ENCODE results near the gene TECTA. TPM values are rescaled to one million over a fixed set of nuclear protein-coding genes. Genes with fewer than 3 reads are reported as not detected.

The TECTA gene
- total RNA-seq, 2 experiments from 2014 or later: 0.23 to 0.30 TPM

GRCh38 chr11:121123496-121124069 is 22.5 kb downstream of the TECTA start:
- DNase-seq: no peak
- ATAC-seq (ENCODE audit: low read depth): no peak
- H3K27ac Mint-ChIP-seq: no peak overlapping the region
- no peaks in the 10 kb centered on the region for H3K4me1 Mint-ChIP-seq
- H3K36me3 Mint-ChIP-seq: no peaks in the 10 kb centered on the region
- H3K27me3 Mint-ChIP-seq: no peaks in the 10 kb centered on the region
- peaks cover 4% of the 10 kb centered on the region for H3K9me3 Mint-ChIP-seq
- no peak overlapping the region for H3K4me3 Mint-ChIP-seq
- POLR2A ChIA-PET: no interaction called here

DNA sequence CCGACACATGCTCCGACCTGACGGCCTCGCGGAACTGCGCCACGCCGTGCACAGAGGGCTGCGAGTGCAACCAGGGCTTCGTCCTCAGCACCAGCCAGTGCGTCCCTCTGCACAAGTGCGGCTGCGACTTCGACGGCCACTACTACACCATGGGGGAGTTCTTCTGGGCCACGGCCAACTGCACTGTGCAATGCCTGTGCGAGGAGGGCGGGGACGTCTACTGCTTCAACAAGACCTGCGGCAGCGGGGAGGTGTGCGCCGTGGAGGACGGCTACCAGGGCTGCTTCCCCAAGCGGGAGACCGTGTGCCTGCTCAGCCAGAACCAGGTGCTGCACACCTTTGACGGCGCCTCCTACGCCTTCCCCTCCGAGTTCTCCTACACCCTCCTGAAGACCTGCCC is 26.8 kb downstream of the TECTA start:
- no peak overlapping the region for H3K4me3 Mint-ChIP-seq
- DNase-seq: no peak
- POLR2A ChIA-PET: no interaction called here
- H3K27me3 Mint-ChIP-seq: no peaks in the 10 kb centered on the region
- ATAC-seq (ENCODE audit: low read depth): no peak
- peaks cover 3% of the 10 kb centered on the region for H3K9me3 Mint-ChIP-seq
- no peak overlapping the region for H3K27ac Mint-ChIP-seq
- no peaks in the 10 kb centered on the region for H3K36me3 Mint-ChIP-seq
- H3K4me1 Mint-ChIP-seq: no peaks in the 10 kb centered on the region

DNA sequence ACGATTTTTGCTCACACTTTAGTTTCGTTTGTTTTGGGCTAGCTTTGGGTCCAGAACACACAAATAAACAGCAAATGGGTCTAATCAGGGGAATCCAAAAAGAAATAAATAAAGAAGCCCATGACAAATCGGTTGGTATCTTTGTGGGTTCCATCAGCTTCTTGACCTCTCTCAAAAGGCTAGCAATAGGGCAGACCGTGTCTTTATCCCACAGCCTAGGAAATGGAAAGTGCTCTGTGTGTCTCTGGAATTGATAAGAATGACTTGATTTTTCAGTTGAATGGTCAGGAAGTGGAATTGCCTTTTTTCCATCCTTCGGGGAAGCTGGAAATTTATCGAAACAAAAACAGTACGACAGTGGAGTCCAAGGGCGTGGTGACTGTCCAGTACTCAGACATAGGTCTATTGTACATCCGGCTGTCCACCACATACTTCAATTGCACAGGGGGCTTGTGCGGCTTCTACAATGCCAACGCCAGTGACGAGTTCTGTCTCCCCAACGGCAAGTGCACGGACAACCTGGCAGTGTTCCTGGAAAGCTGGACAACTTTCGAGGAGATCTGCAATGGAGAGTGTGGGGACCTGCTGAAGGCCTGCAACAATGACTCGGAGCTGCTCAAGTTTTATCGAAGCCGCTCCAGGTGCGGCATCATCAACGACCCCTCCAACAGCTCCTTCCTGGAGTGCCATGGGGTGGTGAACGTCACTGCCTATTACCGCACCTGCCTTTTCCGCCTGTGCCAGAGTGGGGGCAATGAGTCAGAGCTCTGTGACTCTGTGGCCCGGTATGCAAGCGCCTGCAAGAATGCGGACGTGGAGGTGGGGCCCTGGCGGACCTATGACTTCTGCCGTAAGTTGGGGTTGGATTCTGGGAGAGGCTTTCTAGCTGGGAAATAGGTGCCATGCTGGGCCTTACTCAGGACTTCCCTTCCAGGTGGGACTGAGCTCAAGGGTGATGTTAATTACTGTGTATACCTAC is 28.6 kb downstream of the TECTA start:
- ATAC-seq (ENCODE audit: low read depth) (no peak), DNase-seq (no peak)
- POLR2A ChIA-PET: no interaction called here
- H3K27ac Mint-ChIP-seq: no peak overlapping the region
- no peaks in the 10 kb centered on the region for H3K27me3 Mint-ChIP-seq
- no peaks in the 10 kb centered on the region for H3K36me3 Mint-ChIP-seq
- no peak overlapping the region for H3K4me3 Mint-ChIP-seq
- H3K4me1 Mint-ChIP-seq: no peaks in the 10 kb centered on the region
- no peaks in the 10 kb centered on the region for H3K9me3 Mint-ChIP-seq

DNA sequence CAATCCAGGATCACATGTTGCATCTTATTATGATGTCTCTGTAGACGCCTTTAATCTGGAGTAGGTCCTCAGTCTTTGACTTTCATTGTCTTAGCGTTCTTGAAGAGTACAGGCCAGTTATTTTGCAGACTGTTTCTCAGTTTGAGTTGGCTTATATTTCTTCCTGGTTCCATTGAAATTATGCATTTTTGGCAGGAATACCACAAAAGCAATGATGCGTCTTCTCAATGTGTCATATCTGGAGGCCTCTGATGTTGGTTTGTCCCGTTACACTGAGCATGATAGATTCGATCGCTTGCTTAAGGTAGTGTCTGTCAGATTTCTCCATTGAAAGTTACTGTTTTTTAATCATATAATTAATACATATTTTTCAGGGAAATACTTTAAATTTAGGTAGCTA is 30.6 kb downstream of the TECTA start:
- Mint-ChIP-seq H3K27ac (no peak overlapping the region), H3K36me3 (no peaks in the 10 kb centered on the region), H3K4me3 (no peak overlapping the region), H3K4me1 (no peaks in the 10 kb centered on the region), H3K27me3 (no peaks in the 10 kb centered on the region), H3K9me3 (no peaks in the 10 kb centered on the region)
- ATAC-seq (ENCODE audit: low read depth) (no peak), DNase-seq (no peak)
- POLR2A ChIA-PET: no interaction called here

DNA sequence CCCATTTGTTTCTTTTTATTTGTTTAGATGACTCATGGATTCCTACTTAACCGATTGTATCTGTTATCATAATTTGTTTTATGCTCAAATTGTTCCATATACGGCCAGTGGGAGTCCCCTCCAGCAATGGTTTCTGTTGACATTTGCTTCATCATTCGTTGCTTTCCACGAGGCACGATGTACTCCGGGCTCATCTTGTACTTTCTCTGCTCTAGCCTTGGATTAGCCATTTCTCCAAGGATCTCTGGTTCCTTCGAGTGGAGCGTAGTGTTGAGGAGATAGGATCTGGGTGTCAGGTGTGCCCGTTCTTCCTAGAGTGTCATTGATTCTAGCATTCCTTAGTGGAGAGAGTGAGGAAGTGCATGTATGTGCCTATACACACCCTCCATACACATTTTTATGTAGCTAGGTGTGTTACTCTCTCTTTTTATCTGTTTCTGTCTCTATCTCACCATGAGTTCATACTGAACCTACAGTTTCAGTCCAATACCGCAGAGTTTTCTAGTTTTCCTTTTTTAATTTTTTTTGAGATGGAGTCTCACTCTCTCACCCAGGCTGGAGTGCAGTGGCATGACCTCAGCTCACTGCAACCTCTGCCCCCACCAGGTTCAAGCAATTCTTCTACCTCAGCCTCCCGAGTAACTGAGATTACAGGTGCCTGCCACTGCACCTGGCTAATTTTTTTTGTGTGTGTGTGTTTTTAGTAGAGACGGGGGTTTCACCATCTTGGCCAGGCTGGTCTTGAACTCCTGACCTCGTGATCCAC is 31.4 kb downstream of the TECTA start:
- no peak for DNase-seq
- no peak for ATAC-seq (ENCODE audit: low read depth)
- POLR2A ChIA-PET: no interaction called here
- Mint-ChIP-seq H3K4me1 (no peaks in the 10 kb centered on the region), H3K27ac (no peak overlapping the region), H3K36me3 (no peaks in the 10 kb centered on the region), H3K27me3 (no peaks in the 10 kb centered on the region), H3K4me3 (no peak overlapping the region), H3K9me3 (no peaks in the 10 kb centered on the region)

DNA sequence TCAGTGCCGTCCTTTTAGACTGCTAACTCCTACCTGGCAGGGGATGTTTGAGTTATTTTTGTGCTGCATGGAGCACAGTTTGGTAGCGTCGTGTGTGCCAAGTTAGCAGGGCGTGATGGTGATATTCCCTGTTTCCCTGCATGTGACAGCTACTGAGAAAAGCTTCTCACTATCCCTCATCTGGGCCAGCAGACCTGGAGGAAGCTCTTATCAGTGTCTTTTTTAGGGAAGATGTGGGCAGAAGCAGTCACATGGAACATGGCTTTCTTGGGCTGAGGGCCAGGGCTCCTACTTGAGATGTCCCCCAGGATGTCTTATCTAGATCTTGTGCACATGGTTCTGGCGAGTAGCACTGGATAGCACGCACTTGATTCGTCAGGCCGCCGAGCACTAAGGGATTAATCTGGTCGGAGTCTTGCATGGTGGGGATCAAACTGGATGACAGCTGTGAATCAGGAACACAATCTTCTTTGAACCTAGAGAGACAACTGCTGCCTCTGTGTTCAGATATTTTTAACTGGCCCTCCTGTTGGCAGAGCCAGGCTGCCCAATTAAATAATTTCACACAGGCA is 33.8 kb downstream of the TECTA start:
- no peak overlapping the region for H3K27ac Mint-ChIP-seq
- no peaks in the 10 kb centered on the region for H3K36me3 Mint-ChIP-seq
- no peaks in the 10 kb centered on the region for H3K4me1 Mint-ChIP-seq
- DNase-seq: no peak
- POLR2A ChIA-PET: no interaction called here
- no peak for ATAC-seq (ENCODE audit: low read depth)
- H3K4me3 Mint-ChIP-seq: no peak overlapping the region
- no peaks in the 10 kb centered on the region for H3K27me3 Mint-ChIP-seq
- no peaks in the 10 kb centered on the region for H3K9me3 Mint-ChIP-seq

DNA sequence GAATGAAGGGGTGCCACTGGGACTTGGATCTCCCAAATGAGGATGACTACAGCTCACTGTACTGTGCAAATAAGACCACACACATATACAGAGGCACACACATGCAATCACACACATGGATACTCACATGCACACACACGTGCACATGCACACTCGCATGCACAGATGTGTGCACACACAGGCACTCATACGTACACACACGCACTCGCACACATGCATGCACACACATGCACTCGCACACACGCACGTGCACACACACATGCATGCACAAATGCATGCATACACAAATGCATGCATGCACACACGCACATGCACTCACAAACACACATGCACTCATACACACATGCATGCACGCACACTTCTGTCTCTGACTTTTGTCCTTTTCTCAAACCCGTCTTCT is 36.0 kb downstream of the TECTA start:
- H3K9me3 Mint-ChIP-seq: no peaks in the 10 kb centered on the region
- ATAC-seq (ENCODE audit: low read depth) (no peak), DNase-seq (no peak)
- H3K36me3 Mint-ChIP-seq: no peaks in the 10 kb centered on the region
- POLR2A ChIA-PET: no interaction called here
- H3K27me3 Mint-ChIP-seq: no peaks in the 10 kb centered on the region
- no peaks in the 10 kb centered on the region for H3K4me1 Mint-ChIP-seq
- H3K4me3 Mint-ChIP-seq: no peak overlapping the region
- H3K27ac Mint-ChIP-seq: no peak overlapping the region

GRCh38 chr11:121138259-121138658 is 37.2 kb downstream of the TECTA start:
- Mint-ChIP-seq H3K4me1 (no peaks in the 10 kb centered on the region), H3K9me3 (no peaks in the 10 kb centered on the region), H3K4me3 (no peak overlapping the region), H3K27me3 (no peaks in the 10 kb centered on the region), H3K27ac (no peak overlapping the region), H3K36me3 (no peaks in the 10 kb centered on the region)
- POLR2A ChIA-PET: no interaction called here
- ATAC-seq (ENCODE audit: low read depth) (no peak), DNase-seq (no peak)

- peaks cover 3% of the 10 kb centered on the region for H3K4me1 Mint-ChIP-seq
- DNase-seq (no peak), ATAC-seq (ENCODE audit: low read depth) (no peak)
- no peaks in the 10 kb centered on the region for H3K36me3 Mint-ChIP-seq
- no peak overlapping the region for H3K4me3 Mint-ChIP-seq
- H3K9me3 Mint-ChIP-seq: no peaks in the 10 kb centered on the region
- no peak overlapping the region for H3K27ac Mint-ChIP-seq
- POLR2A ChIA-PET: no interaction called here
- H3K27me3 Mint-ChIP-seq: no peaks in the 10 kb centered on the region
Measured at GRCh38 chr11:121140369-121140768, 39.3 kb downstream of the TECTA start.

DNA sequence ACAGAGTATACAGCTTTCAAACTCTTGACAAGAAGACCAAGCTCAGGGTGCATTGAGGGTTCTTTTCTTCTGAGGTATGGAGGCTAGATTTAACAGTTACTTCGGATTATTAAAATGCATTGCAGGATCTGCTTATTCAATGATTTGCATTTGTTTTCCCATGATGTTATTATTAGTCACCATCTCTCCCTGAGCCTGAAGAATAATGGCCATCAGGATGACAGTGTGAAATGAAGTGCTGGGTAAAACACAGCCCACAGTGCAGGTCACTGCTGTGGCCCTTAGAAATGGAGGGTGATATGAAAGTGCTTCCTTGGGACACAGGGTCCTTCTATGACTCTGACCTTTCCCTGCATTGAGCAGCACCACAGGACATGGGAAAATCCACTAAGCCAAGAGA is 40.0 kb downstream of the TECTA start:
- no peaks in the 10 kb centered on the region for H3K9me3 Mint-ChIP-seq
- no peak overlapping the region for H3K4me3 Mint-ChIP-seq
- DNase-seq (no peak), ATAC-seq (ENCODE audit: low read depth) (no peak)
- POLR2A ChIA-PET: no interaction called here
- no peaks in the 10 kb centered on the region for H3K27me3 Mint-ChIP-seq
- H3K27ac Mint-ChIP-seq: no peak overlapping the region
- no peaks in the 10 kb centered on the region for H3K36me3 Mint-ChIP-seq
- H3K4me1 Mint-ChIP-seq: peaks cover 3% of the 10 kb centered on the region

DNA sequence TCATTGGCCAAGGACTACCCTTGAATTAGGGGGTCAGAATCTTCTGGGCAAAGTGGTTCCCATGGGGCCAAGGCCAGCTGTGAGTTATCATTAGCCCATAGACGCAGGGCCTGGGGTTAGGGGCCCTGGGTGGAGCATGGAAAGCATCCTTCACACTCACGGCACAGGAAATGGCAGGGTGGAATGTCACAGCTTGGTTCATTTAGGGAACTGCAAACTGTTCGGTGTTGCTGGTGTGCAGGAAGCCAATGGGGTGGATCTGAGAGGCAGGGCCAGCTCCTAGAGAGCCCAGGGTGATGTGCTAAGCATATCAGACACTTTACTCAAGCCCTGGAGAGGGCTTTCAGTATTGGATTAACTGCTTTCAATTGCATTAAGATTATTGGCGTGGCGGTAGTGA is 42.9 kb downstream of the TECTA start:
- no peak for DNase-seq
- H3K27me3 Mint-ChIP-seq: no peaks in the 10 kb centered on the region
- POLR2A ChIA-PET: no interaction called here
- H3K4me1 Mint-ChIP-seq: peaks cover 3% of the 10 kb centered on the region
- no peaks in the 10 kb centered on the region for H3K9me3 Mint-ChIP-seq
- no peak overlapping the region for H3K4me3 Mint-ChIP-seq
- H3K36me3 Mint-ChIP-seq: no peaks in the 10 kb centered on the region
- H3K27ac Mint-ChIP-seq: no peak overlapping the region
- no peak for ATAC-seq (ENCODE audit: low read depth)

- Mint-ChIP-seq H3K4me1 (peaks cover 3% of the 10 kb centered on the region), H3K27me3 (no peaks in the 10 kb centered on the region), H3K36me3 (no peaks in the 10 kb centered on the region), H3K27ac (no peak overlapping the region), H3K4me3 (no peak overlapping the region), H3K9me3 (no peaks in the 10 kb centered on the region)
- no peak for DNase-seq
- no peak for ATAC-seq (ENCODE audit: low read depth)
- POLR2A ChIA-PET: no interaction called here
Measured at GRCh38 chr11:121144723-121145122, 43.7 kb downstream of the TECTA start.

DNA sequence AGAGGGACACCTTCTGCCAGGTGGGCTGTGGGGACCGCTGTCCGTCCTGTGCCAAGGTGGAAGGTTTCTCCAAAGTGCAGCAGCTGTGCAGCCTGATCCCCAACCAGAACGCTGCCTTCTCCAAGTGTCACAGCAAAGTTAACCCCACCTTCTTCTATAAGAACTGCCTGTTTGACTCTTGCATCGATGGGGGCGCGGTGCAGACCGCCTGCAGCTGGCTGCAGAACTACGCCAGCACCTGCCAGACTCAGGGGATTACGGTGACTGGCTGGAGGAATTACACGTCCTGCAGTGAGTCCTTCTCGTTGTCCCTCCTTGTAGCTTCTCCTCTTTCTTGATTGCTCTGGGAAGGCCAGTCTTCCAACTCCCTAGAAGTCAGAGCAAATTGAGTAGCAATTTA is 44.8 kb downstream of the TECTA start:
- no peaks in the 10 kb centered on the region for H3K9me3 Mint-ChIP-seq
- H3K36me3 Mint-ChIP-seq: no peaks in the 10 kb centered on the region
- no peak overlapping the region for H3K4me3 Mint-ChIP-seq
- H3K27me3 Mint-ChIP-seq: no peaks in the 10 kb centered on the region
- DNase-seq (no peak), ATAC-seq (ENCODE audit: low read depth) (no peak)
- POLR2A ChIA-PET: no interaction called here
- no peak overlapping the region for H3K27ac Mint-ChIP-seq
- H3K4me1 Mint-ChIP-seq: peaks cover 3% of the 10 kb centered on the region
